ENCODE data around the gene SLC44A4.
"Not testable (repeated sequence)": the region's sequence is repeated elsewhere in the genome, so short reads cannot be mapped to it uniquely, and the experiment has no call there.

SLC44A4 gene

GRCh38 chr6:31878726-31879125 lies at the start of gene SLC44A4:
Gene SLC44A4 (minus strand): TSS chr6:31878997. CDS start chr6:31878980, 17 bp downstream.
- DNase-seq (ENCODE audit: low spot score): no peak

- DNase-seq (ENCODE audit: low spot score): no peak
Observed at GRCh38 chr6:31928672-31928939, 49.8 kb upstream of the SLC44A4 start.

- no peak for DNase-seq (ENCODE audit: low spot score)
Observed at GRCh38 chr6:31927863-31928671, 49.3 kb upstream of the SLC44A4 start.

GRCh38 chr6:31927242-31927862 lies 48.6 kb upstream of the SLC44A4 start, which contains the start of gene C2:
Gene C2 (plus strand): TSS chr6:31927717. CDS start chr6:31927753, 36 bp downstream.
- no peak for DNase-seq (ENCODE audit: low spot score)

GRCh38 chr6:31922942-31923341 lies 44.1 kb upstream of the SLC44A4 start:
- no peak for DNase-seq (ENCODE audit: low spot score)

GRCh38 chr6:31920811-31921210 lies 42.0 kb upstream of the SLC44A4 start:
- no peak for DNase-seq (ENCODE audit: low spot score)

- no peak for DNase-seq (ENCODE audit: low spot score)
Observed at GRCh38 chr6:31919624-31920303, 41.0 kb upstream of the SLC44A4 start.

GRCh38 chr6:31918069-31918720 lies 39.4 kb upstream of the SLC44A4 start:
- DNase-seq (ENCODE audit: low spot score): no peak

- DNase-seq (ENCODE audit: low spot score): no peak
Observed at GRCh38 chr6:31915756-31916155, 37.0 kb upstream of the SLC44A4 start.

- no peak for DNase-seq (ENCODE audit: low spot score)
Observed at GRCh38 chr6:31915351-31915750, 36.6 kb upstream of the SLC44A4 start.

GRCh38 chr6:31911826-31912585 lies 33.2 kb upstream of the SLC44A4 start:
- no peak for DNase-seq (ENCODE audit: low spot score)

GRCh38 chr6:31909298-31909697 lies 30.5 kb upstream of the SLC44A4 start:
- DNase-seq (ENCODE audit: low spot score): not testable (repeated sequence)

GRCh38 chr6:31908791-31909190 lies 30.0 kb upstream of the SLC44A4 start:
- DNase-seq (ENCODE audit: low spot score): no peak

- not testable (repeated sequence) for DNase-seq (ENCODE audit: low spot score)
Observed at GRCh38 chr6:31908255-31908654, 29.5 kb upstream of the SLC44A4 start.

- DNase-seq (ENCODE audit: low spot score): no peak
Observed at GRCh38 chr6:31907158-31907813, 28.5 kb upstream of the SLC44A4 start.

- not testable (repeated sequence) for DNase-seq (ENCODE audit: low spot score)
Observed at GRCh38 chr6:31906727-31907126, 27.9 kb upstream of the SLC44A4 start.

GRCh38 chr6:31906122-31906521 lies 27.3 kb upstream of the SLC44A4 start:
- DNase-seq (ENCODE audit: low spot score): no peak

GRCh38 chr6:31905041-31905440 lies 26.2 kb upstream of the SLC44A4 start:
- no peak for DNase-seq (ENCODE audit: low spot score)

GRCh38 chr6:31903957-31904356 lies 25.2 kb upstream of the SLC44A4 start:
- DNase-seq (ENCODE audit: low spot score): no peak

- peak; percentile 92 for DNase-seq (ENCODE audit: low spot score)
Observed at GRCh38 chr6:31901953-31902643, 23.3 kb upstream of the SLC44A4 start, which contains the start of gene ZBTB12. Gene ZBTB12 (minus strand): TSS chr6:31902086. CDS start chr6:31901305, 781 bp downstream.
